HL-60/S4 treated with phorbol 12-myristate 13-acetate at 8.2 ng/mL for 4 days and 3 days (cell line): ENCODE results near the gene CCDC137.

ENCODE experiments used
- in situ Hi-C: fragments of 300-500 bp; cut with MboI; formaldehyde crosslinking; loops from 2 replicates; pipeline ENCODE4 v1.15.0; 2022; ENCODE audit warnings: low sequenced_read_pairs

CCDC137 gene

GRCh38 chr17:81682565-81683207 is 16.1 kb downstream of the CCDC137 start:
- in situ Hi-C loops, result no loop called here

GRCh38 chr17:81683208-81683583 is 16.7 kb downstream of the CCDC137 start:
- in situ Hi-C loops, result no loop called here

- in situ Hi-C loops, result no loop called here
Observed at GRCh38 chr17:81683584-81684441, 17.3 kb downstream of the CCDC137 start, which contains the start of the genes ARL16 and HGS. Gene ARL16 (minus strand): TSS chr17:81683797. CDS start chr17:81683753, 44 bp downstream. Gene HGS (plus strand): TSS chr17:81684011. CDS start chr17:81684067, 56 bp downstream.

GRCh38 chr17:81684442-81684911 is 17.9 kb downstream of the CCDC137 start:
- in situ Hi-C loops, result no loop called here

- in situ Hi-C loops, result no loop called here
Observed at GRCh38 chr17:81685108-81685507, 18.6 kb downstream of the CCDC137 start.

GRCh38 chr17:81686614-81687013 is 20.1 kb downstream of the CCDC137 start:
- in situ Hi-C loops, result no loop called here

GRCh38 chr17:81687770-81688541 is 21.4 kb downstream of the CCDC137 start:
- in situ Hi-C loops, result no loop called here

- in situ Hi-C loops, result no loop called here
Observed at GRCh38 chr17:81688616-81689015, 22.1 kb downstream of the CCDC137 start.

GRCh38 chr17:81690066-81690465 is 23.5 kb downstream of the CCDC137 start:
- in situ Hi-C loops, result no loop called here

GRCh38 chr17:81690549-81690948 is 24.0 kb downstream of the CCDC137 start:
- in situ Hi-C loops, result no loop called here

GRCh38 chr17:81691196-81691595 is 24.7 kb downstream of the CCDC137 start:
- in situ Hi-C loops, result no loop called here

- in situ Hi-C loops, result no loop called here
Observed at GRCh38 chr17:81691608-81692007, 25.1 kb downstream of the CCDC137 start.

- in situ Hi-C loops, result no loop called here
Observed at GRCh38 chr17:81693509-81694210, 27.1 kb downstream of the CCDC137 start.

- in situ Hi-C loops, result no loop called here
Observed at GRCh38 chr17:81694810-81695209, 28.3 kb downstream of the CCDC137 start.

GRCh38 chr17:81695211-81695610 is 28.7 kb downstream of the CCDC137 start:
- in situ Hi-C loops, result no loop called here

GRCh38 chr17:81695801-81696200 is 29.3 kb downstream of the CCDC137 start:
- in situ Hi-C loops, result no loop called here

GRCh38 chr17:81696218-81696941 is 29.8 kb downstream of the CCDC137 start:
- in situ Hi-C loops, result no loop called here

GRCh38 chr17:81697261-81698044 is 30.9 kb downstream of the CCDC137 start:
- in situ Hi-C loops, result no loop called here
